ENCODE data around the gene SMARCA2.

SMARCA2 gene

GRCh38 chr9:2043243-2043642, 28.1 kb downstream of the SMARCA2 start:
- DNase-seq: no peak

- DNase-seq: peak; percentile 64
Measured at GRCh38 chr9:2043881-2044462, 28.8 kb downstream of the SMARCA2 start.

GRCh38 chr9:2047144-2047671, 32.1 kb downstream of the SMARCA2 start:
- DNase-seq: no peak

- no peak for DNase-seq
Measured at GRCh38 chr9:2047916-2048315, 32.8 kb downstream of the SMARCA2 start.

GRCh38 chr9:2050236-2050635, 35.1 kb downstream of the SMARCA2 start:
- DNase-seq: no peak

GRCh38 chr9:2053883-2054845, 39.0 kb downstream of the SMARCA2 start:
- DNase-seq: no peak

- no peak for DNase-seq
Measured at GRCh38 chr9:2055203-2055658, 40.1 kb downstream of the SMARCA2 start.

- no peak for DNase-seq
Measured at GRCh38 chr9:2059274-2059929, 44.3 kb downstream of the SMARCA2 start.

- no peak for DNase-seq
Measured at GRCh38 chr9:2060424-2060823, 45.3 kb downstream of the SMARCA2 start.

- no peak for DNase-seq
Measured at GRCh38 chr9:2065704-2066103, 50.6 kb downstream of the SMARCA2 start.

- DNase-seq: peak; percentile 25
Measured at GRCh38 chr9:2066312-2067273, 51.4 kb downstream of the SMARCA2 start.

- no peak for DNase-seq
Measured at GRCh38 chr9:2072752-2073405, 57.7 kb downstream of the SMARCA2 start.

GRCh38 chr9:2082772-2083171, 67.6 kb downstream of the SMARCA2 start:
- no peak for DNase-seq

GRCh38 chr9:2083479-2083878, 68.3 kb downstream of the SMARCA2 start:
- no peak for DNase-seq

- DNase-seq: no peak
Measured at GRCh38 chr9:2085716-2086115, 70.6 kb downstream of the SMARCA2 start.

GRCh38 chr9:2086116-2086515, 71.0 kb downstream of the SMARCA2 start:
- DNase-seq: no peak

GRCh38 chr9:2086971-2087370, 71.8 kb downstream of the SMARCA2 start:
- no peak for DNase-seq

- peak; percentile 72 for DNase-seq
Measured at GRCh38 chr9:2087500-2088313, 72.6 kb downstream of the SMARCA2 start.

- no peak for DNase-seq
Measured at GRCh38 chr9:2093920-2094597, 78.9 kb downstream of the SMARCA2 start.

GRCh38 chr9:2096376-2096970, 81.3 kb downstream of the SMARCA2 start:
- no peak for DNase-seq
